Mucosa of gallbladder (tissue), 1 donor: ENCODE measurements around the gene KCNAB1. TPM values are rescaled to one million over a fixed set of nuclear protein-coding genes. Genes with fewer than 3 reads are reported as not detected.
"Not testable (repeated sequence)": the region's sequence is repeated elsewhere in the genome, so short reads cannot be mapped to it uniquely, and the experiment has no call there.

Experiments used
- DNase-seq: peaks from one replicate; pipeline ENCODE4 v3.0.0-alpha.2; 2020; ENCODE audit warnings: low spot score
- total RNA-seq: library from RNA; stranded (reverse); gene quantifications from one replicate; pipeline ENCODE4 v1.2.1, GENCODE V29; 2021
- donor health status: DM: no; HTN: no; CAD: no.

The KCNAB1 gene
- total RNA-seq, 1 donor from 2014 or later, result 1.6 TPM

DNA sequence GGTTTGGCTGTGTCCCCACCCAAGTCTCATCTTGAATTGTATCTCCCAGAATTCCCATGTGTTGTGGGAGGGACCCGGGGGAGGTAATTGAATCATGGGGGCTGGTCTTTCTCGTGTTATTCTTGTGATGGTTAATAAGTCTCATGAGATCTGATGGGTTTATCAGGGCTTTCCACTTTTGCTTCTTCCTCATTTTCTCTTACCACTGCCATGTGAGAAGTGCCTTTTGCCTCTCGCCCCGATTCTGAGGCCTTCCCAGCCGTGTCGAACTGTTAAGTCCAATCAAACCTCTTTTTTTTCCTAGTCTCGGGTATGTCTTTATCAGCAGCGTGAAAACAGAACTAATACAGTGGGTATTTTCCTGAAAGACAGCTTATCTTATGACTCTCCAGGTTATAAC lies 448.6 kb downstream of the KCNAB1 start:
- not testable (repeated sequence) for DNase-seq

DNA sequence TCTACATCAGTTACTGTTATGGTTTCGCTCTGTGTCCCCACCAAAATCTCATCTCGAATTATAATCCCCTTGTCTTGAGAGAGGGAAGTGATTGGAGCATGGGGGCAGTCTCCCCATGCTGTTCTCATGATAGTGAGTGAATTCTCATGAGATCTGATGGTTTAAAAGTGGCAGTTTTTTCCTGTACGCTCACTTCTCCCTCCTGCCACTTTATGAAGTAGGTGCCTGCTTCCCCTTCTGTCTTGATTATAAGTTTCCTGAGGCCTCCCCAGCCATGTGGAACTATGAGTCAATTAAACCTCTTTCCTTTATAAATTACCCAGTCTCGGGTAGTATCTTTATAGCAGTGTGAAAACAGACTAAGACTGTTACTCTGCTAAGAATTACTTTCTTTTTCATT lies 449.5 kb downstream of the KCNAB1 start:
- DNase-seq, result not testable (repeated sequence)

DNA sequence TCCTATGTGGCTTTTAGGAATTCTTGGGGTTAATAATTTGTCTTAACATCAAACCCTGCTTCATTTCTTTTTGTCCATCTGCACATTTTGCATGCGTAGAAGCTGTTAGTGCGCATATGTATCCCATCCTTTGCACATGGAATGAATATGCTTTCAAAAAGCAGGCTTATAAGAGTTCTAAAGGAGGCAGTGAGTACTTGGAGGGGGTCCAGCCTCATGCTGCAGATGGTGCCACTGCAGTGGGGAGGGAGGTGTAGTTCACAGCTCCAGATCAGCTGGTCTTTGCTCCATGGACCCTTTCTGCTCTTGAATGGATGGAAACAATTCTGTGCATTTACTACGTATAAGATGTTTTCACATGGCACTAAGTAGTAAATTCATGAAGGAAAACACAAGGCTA lies 455.3 kb downstream of the KCNAB1 start:
- no peak for DNase-seq

DNA sequence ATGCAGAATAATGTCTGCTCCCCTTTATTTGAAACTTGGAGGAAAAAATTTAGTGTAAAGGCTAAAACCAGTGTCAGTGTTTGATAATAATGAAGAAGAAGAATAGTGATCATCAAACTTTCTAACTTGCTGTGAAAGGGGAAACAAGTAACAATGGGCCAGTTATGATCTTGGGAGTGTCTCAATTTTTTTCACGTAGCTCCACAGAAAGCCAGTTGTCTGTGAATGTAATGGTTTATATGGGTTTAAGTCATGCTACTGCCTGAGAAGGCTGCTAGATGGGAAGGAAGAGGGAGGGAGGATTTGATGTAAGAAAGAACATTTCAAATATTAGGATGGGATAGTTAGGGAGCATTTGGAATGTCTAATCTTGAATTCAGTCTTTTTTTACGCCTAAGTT lies 455.7 kb downstream of the KCNAB1 start:
- DNase-seq, result no peak

DNA sequence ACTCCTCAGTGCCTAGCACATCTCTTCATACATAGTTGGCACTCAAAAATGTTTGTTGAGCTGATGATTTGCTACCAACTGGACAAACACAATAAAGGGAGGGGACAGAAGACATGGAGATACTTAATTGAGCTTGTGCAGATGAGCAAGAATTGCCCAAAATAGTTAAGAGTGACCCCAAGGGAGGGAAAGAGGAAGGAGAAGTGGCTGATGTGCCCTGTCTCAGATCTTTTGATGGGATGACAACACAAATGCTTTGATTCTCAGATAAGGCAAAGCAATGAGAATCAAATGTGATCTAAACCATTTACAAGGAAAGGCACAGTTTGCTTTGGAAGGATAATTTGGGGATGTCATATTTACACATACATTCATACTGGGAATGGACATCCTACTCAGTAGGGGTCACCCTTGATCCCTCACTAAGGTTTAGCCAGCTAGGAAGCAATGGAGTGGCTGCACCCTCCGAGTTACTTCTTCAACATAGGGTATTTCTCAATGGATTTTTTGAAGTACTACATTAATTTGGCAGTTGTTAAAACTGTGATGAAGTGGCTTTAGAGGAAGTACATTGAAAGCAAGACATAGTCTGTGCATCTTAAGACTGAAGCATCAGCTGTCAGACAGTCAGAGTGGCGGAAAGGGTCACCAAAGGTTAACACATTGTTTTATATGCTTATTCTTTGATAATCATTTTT lies 456.4 kb downstream of the KCNAB1 start:
- no peak for DNase-seq

DNA sequence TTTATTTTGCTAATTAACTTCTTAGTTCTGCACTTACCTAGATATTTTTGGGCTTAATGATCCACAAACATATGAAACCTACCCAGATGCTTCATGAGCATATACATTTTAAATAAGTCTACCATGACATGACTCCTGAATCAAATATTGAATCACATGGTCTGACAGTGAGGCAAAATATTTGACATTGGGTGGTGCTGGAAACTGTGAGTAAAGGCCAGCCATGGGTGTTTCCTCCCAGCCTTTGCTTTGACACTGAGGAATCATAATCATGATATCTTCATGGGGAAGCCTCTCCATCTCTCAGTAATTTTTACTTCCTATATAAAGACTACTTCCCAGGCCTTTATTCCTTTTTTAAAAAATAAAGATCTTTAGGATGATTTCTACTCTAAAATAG lies 457.4 kb downstream of the KCNAB1 start:
- no peak for DNase-seq

DNA sequence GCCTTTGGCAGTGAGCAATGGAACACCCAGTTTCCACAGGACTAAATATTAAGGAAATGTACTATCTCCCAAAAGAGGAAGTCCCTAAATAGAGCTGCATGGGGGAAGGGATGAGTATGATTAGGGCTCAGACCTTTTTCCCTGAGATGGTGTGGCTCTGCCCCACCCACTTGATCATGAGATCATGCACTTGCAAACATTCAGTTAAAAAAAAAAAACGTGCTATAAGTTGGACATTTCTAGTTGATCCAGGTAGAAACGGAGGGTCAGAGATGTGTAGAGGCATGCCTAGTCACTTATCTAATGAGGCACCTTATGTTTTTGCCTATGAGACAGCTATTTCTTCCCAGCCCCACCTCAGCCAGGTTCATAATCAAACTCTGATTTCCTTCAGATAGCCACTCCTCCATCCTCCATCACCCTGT lies 459.1 kb downstream of the KCNAB1 start:
- DNase-seq, result no peak

DNA sequence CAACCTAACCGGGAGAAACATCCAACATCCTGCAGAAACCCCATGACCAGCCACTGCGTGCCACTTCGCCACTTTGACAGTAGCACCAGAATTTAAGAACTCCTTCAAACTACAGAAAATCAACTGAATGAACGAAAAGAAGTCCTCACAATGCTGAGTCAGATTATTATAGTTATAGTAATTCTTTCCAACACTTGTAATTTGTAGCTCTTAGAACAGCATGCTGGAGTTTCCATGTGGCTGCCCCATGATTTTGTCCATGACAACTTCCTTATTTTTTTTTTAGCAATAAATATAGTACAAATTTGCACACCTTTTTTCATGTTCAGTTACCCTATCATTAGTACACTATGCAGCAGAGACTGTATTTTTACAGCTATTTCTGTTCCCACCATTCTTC lies 460.7 kb downstream of the KCNAB1 start:
- DNase-seq, result no peak

DNA sequence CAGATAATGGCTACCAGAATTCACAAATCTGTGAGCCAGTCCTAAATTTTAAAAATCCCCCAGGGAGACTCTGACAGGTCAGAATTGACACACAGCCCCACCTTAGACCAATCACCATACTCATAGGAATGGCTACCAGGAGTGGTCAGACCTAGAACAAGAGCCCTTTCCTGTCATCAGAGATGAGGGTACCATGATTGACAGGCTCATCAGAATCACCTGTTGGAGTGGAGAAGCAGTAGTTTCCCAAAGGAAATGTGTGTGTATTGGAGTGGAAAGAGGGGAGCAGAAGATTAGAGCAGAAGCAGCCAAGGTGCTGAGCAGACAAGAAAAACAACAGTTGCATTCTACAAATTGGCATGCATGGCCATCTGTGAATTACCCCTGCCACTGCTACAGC lies 461.6 kb downstream of the KCNAB1 start:
- DNase-seq, result no peak

DNA sequence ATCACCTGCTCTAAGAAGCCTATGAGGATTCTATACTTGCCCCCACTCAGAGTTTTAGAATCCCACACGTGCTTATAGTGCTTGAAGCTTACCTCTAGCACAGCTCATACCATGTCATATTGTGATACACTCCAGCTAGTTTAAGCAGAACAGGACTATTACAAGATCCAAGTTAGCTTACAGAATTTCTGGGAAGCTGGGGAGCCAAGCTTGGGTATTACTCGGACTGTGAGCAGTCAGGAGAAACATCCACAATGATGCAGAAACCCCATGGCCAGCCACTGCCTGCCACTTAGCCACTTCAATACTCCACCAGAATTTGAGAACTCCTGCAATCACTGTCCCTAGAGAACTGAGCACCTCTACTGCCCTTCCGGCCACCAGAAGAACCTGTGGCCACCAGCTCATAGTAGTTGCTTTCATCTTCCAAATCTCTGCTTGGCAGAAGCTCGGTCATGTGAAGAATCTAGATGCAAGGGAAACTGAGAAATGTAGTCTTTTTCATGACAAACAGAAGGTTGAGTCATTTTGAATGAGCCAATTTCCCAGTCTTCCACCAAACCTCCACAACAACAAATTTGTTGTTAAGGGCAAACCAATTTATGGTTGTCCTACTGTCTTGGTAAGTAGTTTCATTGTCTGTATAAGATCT lies 462.3 kb downstream of the KCNAB1 start:
- no peak for DNase-seq

DNA sequence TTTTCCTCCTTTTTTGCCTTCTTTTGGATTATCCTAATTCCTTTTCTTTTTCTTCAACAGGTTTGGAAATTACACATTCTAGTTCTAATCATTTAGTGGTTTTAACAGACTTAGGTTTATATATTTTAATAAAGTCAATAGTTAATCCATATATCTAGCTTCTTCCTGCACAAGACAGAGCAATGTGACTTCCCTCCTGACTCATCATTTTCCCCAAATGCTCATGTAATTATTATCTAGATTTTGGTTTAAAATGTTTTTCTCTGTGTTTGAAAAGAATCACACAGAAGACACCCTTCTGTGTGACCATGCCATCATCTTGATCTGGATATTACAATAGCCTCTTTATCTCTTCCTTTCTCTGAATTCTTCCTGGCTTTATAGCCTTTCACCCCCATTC lies 463.1 kb downstream of the KCNAB1 start:
- DNase-seq, result no peak

DNA sequence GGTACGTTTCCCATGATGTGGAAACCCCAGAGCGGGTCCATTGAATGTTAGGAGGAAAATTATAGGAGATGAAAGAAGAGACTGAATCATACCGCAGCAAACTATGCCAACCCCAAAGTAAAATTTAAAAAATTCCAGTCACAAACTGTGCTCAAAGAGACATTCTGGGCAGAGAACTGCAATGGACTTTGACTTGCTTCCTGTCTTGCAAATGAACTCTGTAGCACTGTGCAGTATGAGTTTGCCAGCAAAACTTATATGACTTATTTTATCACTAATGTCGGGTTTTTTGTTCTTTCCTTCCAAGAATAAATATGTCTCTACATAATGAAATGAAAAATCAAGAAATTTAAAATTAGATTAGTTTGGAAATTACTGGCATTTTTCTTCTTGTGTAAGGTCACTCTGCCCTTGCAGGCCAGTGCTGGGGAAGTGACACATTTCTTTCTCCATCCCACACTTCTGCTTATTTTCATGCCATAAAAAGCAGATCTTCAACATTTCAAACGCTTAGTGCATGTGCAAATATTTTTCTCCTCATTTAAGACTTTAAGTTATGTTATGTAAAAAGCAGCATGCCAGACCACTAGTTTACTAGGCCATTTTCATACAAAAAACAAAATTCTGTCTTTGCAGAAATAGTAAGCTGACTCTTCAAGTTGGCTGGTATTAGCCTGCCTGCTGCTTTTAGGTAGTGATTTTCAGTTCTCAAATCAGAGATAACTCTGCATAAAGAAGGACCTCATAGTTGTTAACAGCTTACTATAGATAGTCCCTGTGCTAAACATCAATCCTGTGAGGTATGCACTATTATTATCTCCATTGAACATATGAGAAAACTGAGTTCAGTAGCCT lies 466.8 kb downstream of the KCNAB1 start:
- DNase-seq, result no peak

DNA sequence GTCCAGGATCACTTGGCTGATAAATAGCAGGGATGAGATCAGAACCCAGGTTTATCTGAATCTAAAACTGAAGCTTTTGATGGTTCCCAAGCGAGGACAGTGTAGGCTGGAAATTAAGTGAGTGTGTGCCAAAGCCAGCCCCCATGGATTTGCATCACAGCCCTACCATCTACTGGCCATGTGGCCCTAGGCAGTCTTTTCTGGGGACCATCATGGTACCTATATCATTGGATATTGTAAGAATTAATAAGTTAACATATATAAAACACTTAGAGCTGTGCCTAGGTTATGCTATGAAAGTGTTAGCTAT lies 467.3 kb downstream of the KCNAB1 start:
- no peak for DNase-seq

Other genes with a start within 250 kb of the KCNAB1 start
- gene GMPS, start 249.9 kb upstream of the KCNAB1 start, total RNA-seq, result 36.7 TPM